Measurements from ENCODE around the gene VSIR.
A peak's percentile ranks its signal among the peaks of the same experiment; 100 is the strongest.

VSIR gene

GRCh38 chr10:71711052-71711623 is 62.2 kb downstream of the VSIR start:
- no peak for DNase-seq

DNA sequence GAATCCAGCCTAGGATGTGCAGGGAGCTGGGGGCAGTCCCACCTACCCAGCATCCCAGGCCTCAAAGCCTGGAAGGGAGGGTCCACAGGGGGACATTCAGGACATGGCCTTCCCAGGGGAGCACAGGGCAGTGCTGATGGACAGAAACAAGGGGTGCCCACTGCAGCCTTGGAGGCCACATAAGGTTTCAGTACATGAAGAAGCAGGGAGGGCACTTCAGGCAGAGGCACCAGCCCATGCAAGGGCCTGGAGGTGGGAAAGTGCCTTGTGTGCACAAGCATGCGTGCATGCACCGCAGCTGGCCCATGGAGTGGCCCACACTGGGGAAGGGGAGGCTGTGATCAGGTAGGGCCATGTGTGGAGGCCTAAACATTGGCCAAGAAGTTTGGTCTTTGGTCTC is 62.8 kb downstream of the VSIR start:
- no peak for DNase-seq

DNA sequence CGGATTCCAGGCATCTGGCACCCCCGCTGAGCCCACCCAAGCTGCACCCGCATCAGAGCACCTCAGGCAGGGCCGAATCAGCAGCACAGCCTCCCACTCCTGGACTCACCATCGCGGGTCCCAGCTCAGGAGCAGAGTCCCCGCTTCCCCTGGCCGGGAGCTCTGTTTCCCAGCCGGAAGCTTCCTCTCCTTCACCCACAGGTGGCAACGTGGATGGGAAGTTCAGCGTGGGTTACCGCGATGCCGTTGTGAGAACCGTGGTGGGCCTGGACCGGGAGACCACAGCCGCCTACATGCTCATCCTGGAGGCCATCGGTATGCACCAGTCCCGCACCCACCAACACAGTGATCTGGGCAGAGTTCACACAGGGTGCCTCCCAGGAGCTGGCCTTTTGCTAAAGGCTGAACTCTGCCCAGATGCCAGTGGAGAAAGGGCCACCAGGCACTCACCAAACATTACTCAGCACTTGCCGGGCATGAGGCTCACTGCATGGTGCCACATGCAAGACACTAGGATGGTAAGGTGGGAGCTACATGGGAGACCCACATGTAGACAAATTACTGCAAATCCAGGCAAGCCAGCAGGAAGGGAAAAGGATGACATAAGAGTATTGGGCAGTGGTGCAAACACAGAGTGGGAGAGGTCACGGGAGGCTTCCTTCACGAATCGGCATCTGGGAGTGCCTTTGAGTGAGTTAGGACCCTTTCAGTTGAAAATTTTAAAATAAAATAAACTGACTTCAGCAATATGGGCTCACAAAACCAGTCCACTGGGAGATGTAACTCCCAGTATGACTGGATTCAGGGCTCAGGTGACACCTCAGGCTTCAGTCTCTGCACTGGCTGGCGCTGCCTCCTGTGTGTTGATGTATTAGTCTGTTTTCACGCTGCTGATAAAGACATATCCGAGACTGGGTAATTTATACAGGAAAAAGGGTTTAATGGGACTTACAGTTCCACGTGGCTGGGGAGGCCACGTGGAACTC is 64.1 kb downstream of the VSIR start:
- no peak for DNase-seq

DNA sequence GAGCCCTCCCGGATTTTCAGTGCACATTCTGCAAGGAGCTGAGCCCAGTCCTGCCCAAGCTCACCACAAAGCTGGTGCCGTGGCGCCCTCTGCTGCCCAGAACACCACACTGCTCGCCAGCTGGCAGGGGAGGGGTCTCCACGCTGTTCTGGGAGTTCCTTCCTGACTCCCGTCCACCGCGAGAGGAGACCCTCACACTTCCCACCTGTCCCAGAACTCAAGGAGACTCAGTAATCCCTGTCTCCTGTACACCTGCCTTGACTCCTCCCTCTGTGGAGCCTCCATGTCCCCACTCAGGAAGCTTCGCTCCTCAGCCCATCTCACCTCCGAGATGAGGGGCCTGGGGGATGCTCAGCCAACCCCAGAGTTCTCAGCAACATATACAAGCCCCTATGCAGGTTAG is 65.0 kb downstream of the VSIR start:
- DNase-seq, result peak; percentile 2

DNA sequence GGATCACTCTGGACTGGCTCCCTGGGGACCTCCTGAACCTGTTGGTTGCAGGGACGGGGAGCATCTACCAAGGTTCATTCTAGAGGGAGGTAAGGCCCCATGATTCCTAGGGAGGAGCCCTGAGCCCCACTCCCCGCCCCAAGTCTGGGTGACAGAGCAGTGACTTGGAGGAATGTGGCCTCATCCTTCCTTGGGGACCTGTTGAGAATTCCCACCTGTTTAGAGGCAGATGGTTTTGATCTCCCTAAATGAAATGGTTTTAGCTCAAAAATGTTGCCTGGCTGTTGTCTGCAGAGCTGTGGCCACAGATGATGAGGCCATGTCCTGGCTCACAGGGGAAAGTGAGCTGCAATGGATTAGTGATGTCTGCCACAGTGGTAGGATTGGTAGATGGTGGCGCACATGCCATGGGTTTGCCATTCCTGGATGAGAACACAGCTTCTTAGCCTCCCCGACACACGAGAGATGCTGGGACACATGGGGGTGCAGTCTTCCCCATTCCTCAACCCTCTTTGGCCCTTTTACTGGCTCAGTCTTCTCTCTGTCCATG is 66.0 kb downstream of the VSIR start:
- no peak for DNase-seq

- DNase-seq, result no peak
Observed at GRCh38 chr10:71706216-71707121, 66.9 kb downstream of the VSIR start.

- no peak for DNase-seq
Observed at GRCh38 chr10:71705582-71705981, 67.7 kb downstream of the VSIR start.

GRCh38 chr10:71704816-71705215 is 68.5 kb downstream of the VSIR start:
- no peak for DNase-seq

DNA sequence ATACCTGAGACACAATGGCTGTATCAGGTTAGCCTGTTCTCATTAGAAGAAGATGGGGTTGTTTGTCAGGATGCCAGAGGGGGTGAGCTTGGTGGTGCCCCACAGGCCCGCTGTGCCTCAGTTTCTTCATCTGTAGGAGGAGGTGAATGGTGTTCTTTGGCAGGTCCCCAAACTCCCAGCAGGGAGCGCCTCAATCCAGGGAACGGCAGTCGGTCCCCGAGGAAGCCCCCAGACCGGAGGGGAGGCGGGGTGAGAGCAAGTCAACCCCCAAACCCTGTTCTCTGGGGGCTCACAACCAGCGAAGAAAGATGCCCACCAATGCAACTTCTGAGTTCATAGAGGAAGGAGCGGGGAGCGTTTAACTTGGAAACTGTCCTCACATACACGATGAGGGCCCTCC is 69.7 kb downstream of the VSIR start:
- DNase-seq, result no peak

DNA sequence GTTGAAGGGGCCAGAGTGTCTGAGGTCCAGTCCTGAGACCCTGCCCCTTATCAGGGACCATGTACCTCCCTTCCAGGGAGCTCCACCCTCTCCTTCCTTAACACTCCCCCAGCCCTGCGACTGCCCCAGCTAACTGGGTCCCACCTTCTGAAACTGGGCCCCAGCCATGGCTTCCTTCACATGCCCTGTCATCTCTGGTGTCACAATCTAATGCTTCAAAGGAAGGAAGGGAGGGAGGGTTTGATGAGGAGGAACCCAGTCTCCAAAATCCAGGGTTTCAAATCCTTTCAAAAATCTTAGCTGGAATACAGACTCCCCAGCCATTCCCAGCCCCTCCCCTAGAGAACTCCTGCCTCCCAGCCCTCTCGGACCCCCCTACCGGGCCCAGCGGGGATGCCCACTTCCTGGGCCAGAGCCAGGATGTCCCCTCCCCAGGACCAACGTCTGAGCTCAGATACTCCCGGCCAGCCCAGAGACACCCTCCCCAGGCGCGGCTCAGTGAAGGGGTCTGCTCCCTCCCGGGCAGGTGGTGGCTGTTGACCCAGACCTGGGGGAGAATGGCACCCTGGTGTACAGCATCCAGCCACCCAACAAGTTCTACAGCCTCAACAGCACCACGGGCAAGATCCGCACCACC is 71.7 kb downstream of the VSIR start:
- no peak for DNase-seq

DNA sequence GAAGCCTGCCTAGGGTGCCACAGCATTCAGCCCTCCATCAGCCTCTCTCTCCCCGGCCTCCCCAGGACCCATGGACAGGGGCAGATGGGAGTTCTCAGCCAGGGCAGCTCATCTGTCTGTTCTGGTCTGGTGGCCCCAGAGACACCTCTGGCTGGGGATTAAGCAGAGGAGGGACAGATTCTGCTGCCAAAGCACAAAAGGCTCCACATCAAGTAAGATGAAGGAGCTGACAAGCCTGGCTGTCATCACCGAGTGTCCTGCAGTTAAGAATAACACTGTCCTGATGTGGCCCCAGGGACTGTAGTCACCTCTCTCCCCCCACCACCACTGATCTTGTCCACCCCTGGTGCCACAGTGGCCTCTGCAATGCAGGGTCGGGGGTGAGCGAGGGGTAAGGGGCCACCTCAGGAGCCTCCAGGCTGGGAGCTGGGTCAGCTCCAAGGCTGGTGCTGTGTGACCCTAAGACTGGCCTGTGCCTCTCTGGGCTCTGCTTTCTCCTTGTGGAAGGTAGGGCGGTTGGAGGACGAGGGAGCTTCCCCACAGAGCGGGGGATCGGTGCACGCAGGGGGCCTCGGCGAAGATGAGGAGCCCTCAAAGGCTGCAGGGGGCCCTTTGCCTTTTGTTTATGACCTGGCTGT is 72.5 kb downstream of the VSIR start:
- no peak for DNase-seq

- DNase-seq, result no peak
Observed at GRCh38 chr10:71698737-71699136, 74.6 kb downstream of the VSIR start.

DNA sequence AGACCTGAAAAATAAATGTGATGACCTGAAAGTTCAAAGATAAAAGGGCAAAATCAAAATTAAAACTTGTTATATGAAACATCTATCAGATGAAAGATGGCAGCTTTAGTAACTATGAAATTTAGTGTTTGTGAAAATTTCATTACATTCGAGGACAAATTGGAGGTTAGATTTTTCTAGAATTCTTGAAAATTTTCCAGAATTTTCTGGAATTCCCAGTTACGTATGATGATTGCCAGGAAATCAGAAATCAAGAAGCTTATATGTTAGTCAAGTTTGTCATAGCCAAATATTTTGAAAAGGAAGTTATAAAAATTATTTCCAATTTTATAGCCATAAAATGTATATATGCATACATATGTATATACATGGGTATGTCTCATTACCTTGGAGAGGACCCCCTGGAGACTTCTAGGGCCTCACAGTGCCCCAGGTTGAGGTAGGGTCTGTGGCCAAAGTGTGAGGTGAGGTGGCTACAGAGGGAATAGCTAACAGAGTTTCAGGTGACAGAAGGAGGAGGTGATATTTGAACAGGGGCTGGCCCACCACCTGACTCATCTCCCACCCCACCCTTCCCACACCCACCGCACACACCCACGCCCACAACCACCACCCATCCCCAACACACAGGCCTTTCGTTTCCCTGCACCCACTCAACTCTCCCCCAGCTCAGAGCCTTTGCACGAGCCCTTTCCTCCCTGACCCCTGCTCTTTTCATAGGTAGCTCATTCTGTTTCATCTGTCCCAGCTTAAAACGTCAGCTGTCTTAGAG is 75.2 kb downstream of the VSIR start:
- DNase-seq, result no peak
